Stimulated activated naive CD8-positive, alpha-beta T cell treated with anti-CD3 and anti-CD28 coated beads, Interleukin-15, Interleukin-2, amounts not matched to agents 100 ng/mL and 50 ng/mL, for 24 hours (primary cell): Measurements from ENCODE around the gene NUDT8.
A peak's percentile ranks its signal among the peaks of the same experiment; 100 is the strongest.
"Not testable (repeated sequence)": the region's sequence is repeated elsewhere in the genome, so short reads cannot be mapped to it uniquely, and the experiment has no call there.

ENCODE experiments used
- H3K27ac Mint-ChIP-seq: one replicate; pipeline ENCODE4 v1.8.0; 2021; ENCODE audit warnings: mild to moderate bottlenecking, mixed read lengths
- H3K27me3 Mint-ChIP-seq: one replicate; pipeline ENCODE4 v1.8.0; 2021; ENCODE audit warnings: mixed read lengths
- H3K36me3 Mint-ChIP-seq: one replicate; pipeline ENCODE4 v1.8.0; 2021; ENCODE audit warnings: low read depth, mixed read lengths
- H3K4me1 Mint-ChIP-seq: one replicate; pipeline ENCODE4 v1.8.0; 2021; ENCODE audit warnings: low read depth, mixed read lengths
- H3K4me3 Mint-ChIP-seq: one replicate; pipeline ENCODE4 v1.8.0; 2021; ENCODE audit warnings: mild to moderate bottlenecking, mixed read lengths
- H3K9me3 Mint-ChIP-seq: one replicate; pipeline ENCODE4 v1.8.0; 2021; ENCODE audit warnings: mixed read lengths

The NUDT8 gene

DNA sequence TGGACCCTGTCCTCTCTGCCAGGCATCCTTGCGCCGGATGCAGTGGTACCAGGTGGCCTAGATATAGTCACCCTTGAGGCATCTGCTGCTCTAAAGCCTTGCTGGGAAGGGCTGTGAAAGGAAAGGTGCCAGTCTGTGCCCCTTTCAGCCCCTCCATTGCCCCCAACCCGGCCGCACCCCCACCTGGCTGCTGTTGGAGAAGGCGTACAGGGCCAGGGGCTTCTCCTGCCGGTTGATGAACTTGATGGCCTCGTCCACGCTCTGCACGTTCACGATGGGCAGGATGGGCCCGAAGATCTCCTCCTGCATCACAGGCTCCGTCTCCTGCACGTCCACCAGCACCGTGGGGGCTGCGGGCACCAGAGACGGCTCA is 34.5 kb upstream of the NUDT8 start:
- H3K36me3 Mint-ChIP-seq = no peaks in the 10 kb centered on the region
- no peaks in the 10 kb centered on the region for H3K27me3 Mint-ChIP-seq
- H3K9me3 Mint-ChIP-seq = no peaks in the 10 kb centered on the region
- H3K27ac Mint-ChIP-seq = no peak overlapping the region
- H3K4me3 Mint-ChIP-seq = no peak overlapping the region
- no peaks in the 10 kb centered on the region for H3K4me1 Mint-ChIP-seq

- Mint-ChIP-seq H3K27me3 (no peaks in the 10 kb centered on the region), H3K4me3 (no peak overlapping the region), H3K4me1 (no peaks in the 10 kb centered on the region), H3K27ac (no peak overlapping the region), H3K36me3 (no peaks in the 10 kb centered on the region), H3K9me3 (no peaks in the 10 kb centered on the region)
Measured at GRCh38 chr11:67663532-67664212, 33.9 kb upstream of the NUDT8 start.

DNA sequence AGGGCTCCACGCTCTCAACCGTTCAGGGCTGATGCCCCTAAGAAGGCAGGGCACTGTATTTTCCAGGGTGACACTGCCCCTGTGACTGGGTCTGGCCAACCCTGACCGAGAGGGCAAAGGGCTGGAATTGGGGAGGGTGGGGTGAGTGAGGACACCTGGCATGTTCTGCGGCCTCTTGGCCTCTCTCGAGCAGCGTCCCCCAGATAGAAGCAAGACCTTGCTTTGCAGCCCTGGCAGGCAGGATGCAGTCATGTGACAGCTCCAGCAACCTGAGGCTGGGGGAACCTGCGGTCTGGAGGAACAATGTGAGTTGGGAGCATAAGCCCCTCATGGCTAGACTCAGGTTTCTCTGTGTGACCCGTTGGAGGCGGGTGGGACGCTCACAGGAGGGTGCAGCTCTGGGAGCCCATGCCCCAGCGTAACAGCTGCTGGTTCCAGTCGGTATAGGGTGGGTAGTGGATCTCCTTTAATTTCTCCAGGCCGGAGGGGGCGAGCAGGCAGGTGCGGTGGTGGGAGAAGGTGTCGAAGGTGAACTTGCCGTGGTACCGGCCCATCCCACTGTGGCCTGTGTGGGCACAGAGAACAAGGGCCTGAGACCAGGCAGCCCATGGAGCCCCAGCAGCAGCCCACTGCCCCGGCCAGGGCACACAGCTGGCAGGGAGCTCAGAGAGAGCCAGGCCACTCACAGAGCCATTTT is 33.2 kb upstream of the NUDT8 start:
- no peaks in the 10 kb centered on the region for H3K4me1 Mint-ChIP-seq

DNA sequence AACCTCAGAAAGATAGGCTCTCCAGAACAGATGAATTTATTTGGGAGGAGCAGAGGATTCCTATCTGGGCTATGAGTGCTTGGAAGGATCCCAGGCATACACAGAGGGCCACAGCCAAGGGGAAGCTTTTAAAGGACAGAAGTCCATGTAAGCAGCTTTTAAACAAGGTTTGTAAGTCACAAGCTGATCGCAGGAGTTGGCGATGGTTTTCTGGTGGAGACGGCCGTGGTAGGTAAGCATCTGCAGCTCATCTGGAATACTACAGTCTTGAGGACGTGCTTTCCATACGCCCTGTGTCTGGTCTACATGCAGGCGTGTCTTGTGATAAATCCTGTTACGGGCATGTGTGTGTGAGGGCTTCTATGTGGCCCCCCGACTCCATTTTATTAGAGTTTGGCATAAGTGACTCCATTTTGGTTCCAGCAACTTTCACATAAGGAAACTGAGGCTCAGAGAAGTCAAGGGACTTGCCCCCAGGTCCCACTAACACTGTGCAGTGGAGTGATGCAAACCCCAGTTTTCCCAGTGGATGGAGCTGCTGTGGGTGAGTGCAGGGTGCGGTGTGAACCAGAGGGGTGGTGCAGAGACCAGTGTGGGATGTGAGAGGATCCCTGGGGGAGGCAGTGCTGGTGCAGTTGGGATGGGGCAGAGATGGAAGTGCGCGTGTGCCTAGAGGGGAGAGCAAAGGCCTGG is 32.6 kb upstream of the NUDT8 start:
- no peaks in the 10 kb centered on the region for H3K27me3 Mint-ChIP-seq
- H3K36me3 Mint-ChIP-seq = no peaks in the 10 kb centered on the region
- H3K4me3 Mint-ChIP-seq = no peak overlapping the region
- no peaks in the 10 kb centered on the region for H3K9me3 Mint-ChIP-seq
- H3K27ac Mint-ChIP-seq = no peak overlapping the region
- peaks cover 5% of the 10 kb centered on the region for H3K4me1 Mint-ChIP-seq

More for the DNA sequence above, 33.2 kb upstream of the NUDT8 start:
- Mint-ChIP-seq H3K36me3 (no peaks in the 10 kb centered on the region), H3K27ac (no peak overlapping the region), H3K4me3 (no peak overlapping the region), H3K27me3 (no peaks in the 10 kb centered on the region), H3K9me3 (no peaks in the 10 kb centered on the region)

GRCh38 chr11:67660752-67661151 is 31.0 kb upstream of the NUDT8 start:
- not testable (repeated sequence) for H3K9me3 Mint-ChIP-seq, H3K36me3 Mint-ChIP-seq, H3K27me3 Mint-ChIP-seq, H3K27ac Mint-ChIP-seq, H3K4me3 Mint-ChIP-seq, H3K4me1 Mint-ChIP-seq

DNA sequence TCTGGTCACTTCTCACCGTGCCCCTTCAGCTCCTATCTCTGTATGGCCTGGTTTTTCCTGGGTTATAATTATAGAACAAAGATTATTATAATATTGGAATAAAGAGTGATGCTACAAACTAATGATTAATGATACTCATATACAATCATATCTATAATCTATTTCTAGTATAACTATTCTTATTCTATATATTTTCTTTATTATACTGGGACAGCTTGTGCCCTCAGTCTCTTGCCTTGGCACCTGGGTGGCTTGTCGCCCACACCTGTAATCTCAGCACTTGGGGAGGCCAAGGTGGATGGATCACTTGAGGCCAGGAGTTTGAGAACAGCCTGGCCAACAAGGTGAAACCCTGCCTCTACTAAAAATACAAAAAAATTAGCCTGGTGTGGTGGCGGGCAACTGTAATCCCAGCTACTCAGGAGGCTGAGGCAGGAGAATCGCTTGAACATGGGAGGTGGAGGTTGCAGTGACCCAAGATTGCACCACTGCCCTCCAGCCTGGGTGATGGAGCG is 30.0 kb upstream of the NUDT8 start:
- H3K27me3 Mint-ChIP-seq, H3K4me3 Mint-ChIP-seq, H3K9me3 Mint-ChIP-seq, H3K4me1 Mint-ChIP-seq, H3K36me3 Mint-ChIP-seq, H3K27ac Mint-ChIP-seq: not testable (repeated sequence)

GRCh38 chr11:67657300-67657699 is 27.6 kb upstream of the NUDT8 start:
- no peak overlapping the region for H3K4me3 Mint-ChIP-seq
- peaks cover 9% of the 10 kb centered on the region for H3K4me1 Mint-ChIP-seq
- H3K27me3 Mint-ChIP-seq = no peaks in the 10 kb centered on the region
- H3K9me3 Mint-ChIP-seq = no peaks in the 10 kb centered on the region
- peaks cover 4% of the 10 kb centered on the region for H3K36me3 Mint-ChIP-seq
- no peak overlapping the region for H3K27ac Mint-ChIP-seq

DNA sequence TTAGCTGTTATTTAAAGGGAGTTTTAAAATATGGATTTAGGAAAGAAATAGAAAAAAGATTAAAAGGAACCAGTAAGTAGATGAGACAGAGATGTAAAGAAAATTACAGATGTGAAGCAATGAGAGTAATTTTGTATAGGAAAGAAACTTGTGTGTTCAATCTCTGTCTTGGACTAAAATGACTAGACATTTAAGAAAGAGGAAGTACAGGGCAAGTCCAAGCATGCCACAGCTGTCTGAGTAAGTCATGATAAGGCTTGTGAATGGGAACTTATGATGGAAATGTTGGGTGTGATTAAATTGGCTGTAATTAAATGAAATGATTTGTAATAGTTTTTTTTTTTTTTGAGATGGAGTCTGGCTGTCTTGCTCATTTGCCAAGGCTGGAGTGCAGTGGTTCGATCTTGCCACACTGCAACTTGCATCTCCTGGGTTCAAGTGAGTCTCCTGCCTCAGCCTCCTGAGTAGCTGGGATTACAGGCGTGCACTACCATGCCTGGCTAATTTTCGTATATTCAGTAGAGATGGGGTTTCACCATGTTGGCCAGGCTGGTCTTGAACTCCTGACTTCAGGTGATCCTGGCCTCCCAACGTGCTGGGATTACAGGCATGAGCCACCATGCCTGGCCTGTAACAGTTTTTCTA is 26.7 kb upstream of the NUDT8 start:
- Mint-ChIP-seq H3K9me3 (no peaks in the 10 kb centered on the region), H3K4me3 (no peak overlapping the region), H3K27ac (no peak overlapping the region), H3K27me3 (no peaks in the 10 kb centered on the region), H3K4me1 (peaks cover 9% of the 10 kb centered on the region), H3K36me3 (peaks cover 4% of the 10 kb centered on the region)

DNA sequence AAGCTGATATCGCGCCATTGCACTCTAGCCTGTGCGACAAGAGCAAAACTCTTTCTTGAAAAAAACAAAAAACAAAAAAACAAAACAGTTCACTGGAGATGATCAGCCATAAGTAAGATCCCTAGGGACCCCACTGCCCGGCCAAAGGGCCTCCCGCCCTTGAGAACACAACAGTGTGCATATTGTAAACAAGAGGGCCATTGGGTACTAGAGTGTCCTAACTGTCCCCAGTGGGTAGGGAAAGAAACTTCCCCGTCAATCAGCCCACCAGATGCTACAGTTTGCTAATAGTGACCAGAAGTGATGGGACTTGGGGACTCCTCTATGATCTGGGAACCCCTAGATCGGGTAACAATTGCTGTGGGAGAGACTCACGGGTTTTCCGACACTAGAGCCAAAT is 24.5 kb upstream of the NUDT8 start:
- Mint-ChIP-seq H3K4me1 (peaks cover 25% of the 10 kb centered on the region), H3K27me3 (no peaks in the 10 kb centered on the region), H3K27ac (no peak overlapping the region), H3K4me3 (no peak overlapping the region), H3K36me3 (peaks cover 4% of the 10 kb centered on the region), H3K9me3 (no peaks in the 10 kb centered on the region)

DNA sequence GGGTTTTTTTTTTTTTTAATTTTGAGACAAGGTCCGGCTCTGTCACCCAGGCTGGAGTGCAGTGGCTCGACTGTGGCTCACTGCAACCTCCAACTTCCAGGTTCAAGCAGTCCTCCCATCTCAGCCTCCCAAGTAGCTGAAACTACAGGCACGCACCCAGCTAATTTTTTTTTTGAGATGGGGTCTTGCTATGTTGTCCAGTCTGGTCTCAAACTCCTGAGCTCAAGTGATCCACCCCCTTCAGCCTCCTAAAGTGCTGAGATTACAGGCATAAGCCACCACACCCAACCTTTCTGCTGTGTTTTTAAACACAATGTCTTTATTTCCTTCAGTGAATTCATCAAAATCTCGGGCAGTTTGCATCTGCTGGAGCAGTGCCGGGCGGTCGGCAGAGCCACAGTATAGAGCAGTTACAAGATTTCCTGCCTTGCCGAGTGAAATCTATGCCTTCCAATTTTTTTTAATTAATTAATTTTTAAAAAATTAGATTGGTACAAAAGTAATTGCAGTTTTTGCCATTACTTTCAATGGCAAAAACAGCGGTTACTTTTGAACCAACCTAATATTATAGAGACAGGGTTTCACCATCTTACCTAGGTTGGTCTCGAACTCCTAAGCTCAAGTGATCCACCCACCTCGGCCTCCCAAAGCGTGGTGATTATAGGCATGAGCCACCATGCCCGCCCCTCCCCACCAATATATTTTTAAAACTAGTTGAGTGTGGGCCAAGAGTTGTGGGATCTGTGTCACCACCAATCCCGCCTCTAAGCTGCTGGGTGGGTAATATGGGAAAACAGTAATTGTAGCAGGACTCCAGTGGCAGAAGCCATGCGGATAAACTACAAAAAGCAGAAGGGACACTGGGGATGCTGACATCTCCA is 23.5 kb upstream of the NUDT8 start:
- Mint-ChIP-seq H3K27me3 (no peaks in the 10 kb centered on the region), H3K36me3 (peaks cover 4% of the 10 kb centered on the region), H3K9me3 (no peaks in the 10 kb centered on the region), H3K4me3 (no peak overlapping the region), H3K27ac (no peak overlapping the region), H3K4me1 (peaks cover 36% of the 10 kb centered on the region)

DNA sequence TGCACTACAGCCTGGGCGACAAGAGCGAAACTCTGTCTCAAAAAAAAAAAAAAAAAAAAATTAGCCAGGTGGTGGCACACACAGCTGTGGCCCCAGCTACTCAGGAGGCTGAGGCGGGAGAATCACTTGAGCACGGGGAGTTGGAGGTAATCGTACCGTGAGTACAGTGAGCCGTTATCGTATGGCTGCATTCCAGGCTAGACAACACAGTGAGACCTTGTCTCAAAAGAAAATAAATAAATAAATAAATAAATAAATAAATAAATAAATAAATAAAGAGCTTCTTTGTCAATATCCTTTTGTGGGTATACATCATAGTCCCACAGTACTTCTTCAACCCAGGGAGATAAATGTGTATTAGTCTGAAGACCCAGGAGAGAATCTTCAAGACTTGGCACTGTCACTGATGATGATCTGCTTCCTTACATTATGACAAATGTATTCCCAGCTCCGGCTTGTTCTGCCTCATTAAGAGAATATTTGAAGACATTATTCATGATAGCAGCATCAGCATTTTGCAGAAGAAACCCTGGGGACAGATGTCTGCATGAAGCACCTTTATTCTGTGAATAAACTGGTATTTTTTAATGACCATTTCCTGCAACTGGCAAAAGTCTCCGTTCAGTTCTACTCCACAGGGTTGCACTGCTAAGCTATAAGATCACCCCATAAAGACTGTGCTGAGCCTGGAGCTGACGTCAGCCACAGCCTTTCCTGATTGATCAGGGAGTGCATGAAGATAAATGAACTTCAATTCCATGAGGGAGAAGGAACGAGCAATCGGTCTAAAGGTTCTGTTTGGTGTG is 22.4 kb upstream of the NUDT8 start:
- no peaks in the 10 kb centered on the region for H3K27me3 Mint-ChIP-seq
- H3K36me3 Mint-ChIP-seq = peaks cover 4% of the 10 kb centered on the region
- no peak overlapping the region for H3K4me3 Mint-ChIP-seq
- no peak overlapping the region for H3K27ac Mint-ChIP-seq
- H3K4me1 Mint-ChIP-seq = peaks cover 39% of the 10 kb centered on the region
- H3K9me3 Mint-ChIP-seq = no peaks in the 10 kb centered on the region

DNA sequence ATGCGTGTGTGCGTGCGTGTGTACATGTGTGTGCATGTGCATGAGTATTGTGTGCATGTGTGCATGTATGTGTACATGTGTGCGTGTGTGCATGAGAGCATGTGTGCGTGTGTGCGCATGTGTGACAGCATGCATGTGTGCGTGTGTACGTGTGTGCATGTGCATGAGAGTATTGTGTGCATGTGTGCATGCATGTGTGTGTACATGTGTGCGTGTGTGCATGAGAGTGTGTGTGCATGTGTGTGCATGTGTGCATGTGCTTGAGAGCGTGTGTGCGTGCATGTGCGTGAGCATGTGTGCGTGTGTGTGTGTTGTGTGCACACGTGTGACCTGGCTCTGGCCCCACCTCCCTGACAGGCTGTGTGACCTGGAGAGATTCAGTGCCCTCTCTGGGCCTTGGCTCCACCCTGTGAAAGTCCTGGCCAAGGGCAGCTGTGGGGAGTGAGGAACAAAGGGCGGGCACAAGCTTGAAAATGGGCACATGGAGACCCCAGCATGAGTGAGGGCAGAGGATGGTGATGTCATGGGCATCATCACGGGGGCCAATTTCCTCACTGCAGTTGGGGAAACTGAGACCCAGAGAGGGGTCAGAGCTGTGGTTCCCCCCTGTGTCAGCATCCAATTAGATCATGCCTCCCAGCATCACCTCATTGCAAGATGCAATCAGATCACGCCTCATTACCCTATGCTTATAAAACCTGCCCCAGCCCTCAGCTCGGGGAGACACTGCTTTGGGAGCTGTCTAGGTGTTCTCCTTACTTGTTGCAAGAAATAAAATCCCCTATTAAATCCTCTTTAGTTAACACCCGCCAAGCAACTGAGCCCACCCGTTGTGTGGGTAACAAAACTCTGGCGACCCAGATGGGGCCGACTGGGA is 20.1 kb upstream of the NUDT8 start:
- no peaks in the 10 kb centered on the region for H3K9me3 Mint-ChIP-seq
- H3K4me3 Mint-ChIP-seq = peak overlapping the region; percentile 82
- no peaks in the 10 kb centered on the region for H3K27me3 Mint-ChIP-seq
- H3K4me1 Mint-ChIP-seq = peaks cover 51% of the 10 kb centered on the region
- H3K36me3 Mint-ChIP-seq = no peaks in the 10 kb centered on the region
- H3K27ac Mint-ChIP-seq = peak overlapping the region; percentile 85
